Activated CD4-positive, CD25-positive, alpha-beta regulatory T cell treated with anti-CD3 and anti-CD28 coated beads, Interleukin-2, amount 50 U/mL, for 16 hours (primary cell): Measurements from ENCODE around the gene GRIK2.
"Not testable (repeated sequence)": the region's sequence is repeated elsewhere in the genome, so short reads cannot be mapped to it uniquely, and the experiment has no call there.

ENCODE experiments used
- DNase-seq: peaks from one replicate; pipeline ENCODE4 v3.0.0-alpha.2; 2020; ENCODE audit warnings: low read depth, low spot score

GRIK2 gene

DNA sequence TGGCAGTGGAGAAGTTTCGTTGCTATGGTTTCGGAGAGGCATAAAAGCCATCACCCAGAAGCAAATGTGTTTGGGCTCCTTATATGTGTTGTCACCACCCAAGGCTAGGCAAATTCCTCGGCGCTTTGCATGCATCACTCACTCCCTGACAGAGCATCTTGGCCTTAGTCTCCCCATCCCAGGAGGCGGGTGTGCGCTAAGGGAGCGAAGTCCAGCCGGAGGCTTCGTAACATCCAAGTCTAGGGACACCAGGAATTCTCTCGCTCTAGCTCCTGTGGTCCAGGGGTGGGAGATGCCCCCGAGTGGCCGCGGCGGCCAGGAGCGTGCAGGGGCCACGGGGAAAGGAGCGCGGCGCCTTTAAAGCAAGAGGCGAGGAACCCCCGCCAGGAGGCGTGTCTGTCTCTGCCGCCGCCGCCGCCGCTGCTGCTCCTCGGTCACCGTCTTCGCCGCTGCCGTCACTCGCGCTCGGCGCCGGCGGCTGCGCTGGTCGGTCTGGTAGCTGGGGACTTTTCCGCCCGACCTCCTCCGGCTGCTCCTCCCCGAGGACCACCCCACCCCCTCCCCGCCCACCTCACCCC is at the start of gene GRIK2:
GRIK2 (plus strand) TSS at position 458 of the 578 bp plus-strand sequence.
- no peak for DNase-seq

DNA sequence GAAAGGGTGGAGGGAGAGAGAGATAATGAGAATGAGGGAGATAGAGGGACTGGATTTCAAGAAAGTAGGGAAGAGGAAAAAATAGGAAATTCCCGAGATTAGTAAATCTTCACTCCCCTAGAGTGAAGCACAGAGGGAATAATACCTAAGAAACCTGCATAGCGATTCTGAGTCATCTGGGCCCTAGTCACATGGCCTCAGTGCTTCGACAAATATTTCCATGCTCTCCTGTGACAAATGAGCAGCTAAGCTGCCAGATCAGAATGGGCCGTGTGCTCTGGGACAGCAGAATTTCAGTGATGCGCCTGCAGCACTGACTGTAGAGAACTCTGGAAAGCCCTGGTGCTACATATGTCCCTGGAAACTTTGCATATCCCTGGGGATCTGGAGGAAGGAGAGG is 48.6 kb upstream of the GRIK2 start:
- no peak for DNase-seq

DNA sequence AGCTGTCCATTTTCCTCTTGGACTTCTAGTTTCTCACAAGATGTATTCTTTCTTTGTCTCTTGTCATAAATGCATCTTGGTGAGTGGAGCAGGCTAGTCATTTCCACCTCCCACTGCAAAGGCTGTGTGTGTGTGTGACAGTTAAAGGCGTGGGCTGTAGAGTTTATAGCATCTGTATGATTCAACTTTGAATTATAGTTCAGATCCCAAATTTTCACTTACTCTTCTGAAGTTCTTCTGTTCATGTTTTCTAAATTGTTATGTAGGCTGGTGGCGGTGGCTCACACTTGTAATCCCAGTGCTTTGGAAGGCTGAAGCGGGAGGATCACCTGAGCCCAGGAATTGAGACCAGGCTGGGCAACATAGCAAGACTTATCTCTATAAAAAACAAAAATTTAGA is 44.7 kb upstream of the GRIK2 start:
- no peak for DNase-seq

DNA sequence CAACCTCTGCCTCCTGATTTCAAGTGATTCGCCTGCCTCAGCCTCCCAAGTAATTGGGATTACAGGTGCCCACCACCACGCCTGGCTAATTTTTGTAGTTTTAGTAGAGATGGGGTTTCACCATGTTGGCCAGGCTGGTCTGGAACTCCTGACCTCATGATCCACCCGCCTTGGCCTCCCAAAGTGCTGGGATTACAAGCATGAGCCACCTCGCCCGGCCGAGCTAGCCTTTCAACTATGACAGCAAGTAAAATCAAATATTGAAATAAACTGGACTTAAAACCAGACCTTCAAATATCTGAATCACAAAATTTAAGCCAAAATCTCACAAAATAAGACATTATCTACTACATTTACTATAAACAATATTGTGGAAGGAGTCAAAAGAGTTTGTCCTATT is 42.9 kb upstream of the GRIK2 start:
- DNase-seq, result not testable (repeated sequence)

DNA sequence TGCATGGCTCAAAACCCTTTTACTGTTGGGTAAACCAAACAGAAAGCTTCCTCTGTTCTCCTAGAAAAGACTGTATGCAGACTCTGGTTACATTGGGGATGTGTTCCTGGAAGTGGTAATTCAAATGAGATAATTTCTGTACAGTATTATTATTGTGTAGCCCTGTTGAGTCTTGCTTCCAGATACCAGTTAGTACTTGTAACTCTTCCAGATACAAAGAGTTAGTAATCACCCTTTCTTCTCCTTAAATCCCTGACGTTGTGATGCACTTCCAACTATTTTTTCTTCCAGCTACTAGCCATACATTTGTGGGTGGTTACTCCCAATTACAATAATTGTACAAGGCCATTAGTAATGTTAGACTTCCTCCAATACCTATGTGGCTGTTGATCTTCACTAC is 42.3 kb upstream of the GRIK2 start:
- DNase-seq, result no peak

DNA sequence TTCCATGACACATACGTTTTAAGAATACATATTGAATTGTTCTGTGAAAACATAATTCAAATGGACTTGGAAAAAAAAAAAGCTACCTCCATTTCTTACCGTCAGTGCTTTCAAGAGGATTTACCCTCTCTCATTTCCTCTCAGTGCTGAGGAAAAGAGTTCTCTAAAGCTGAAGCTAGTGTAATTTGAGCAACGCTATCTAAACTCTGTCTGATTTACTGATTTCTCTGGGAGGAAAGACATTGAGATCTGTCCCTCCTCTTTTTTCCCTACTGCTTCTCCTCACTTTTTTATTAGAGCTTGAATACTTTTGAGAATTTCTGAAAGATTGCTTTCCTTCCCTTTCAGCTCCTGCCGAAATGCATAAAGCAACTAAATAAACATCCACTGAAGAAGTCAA is 41.2 kb upstream of the GRIK2 start:
- no peak for DNase-seq

DNA sequence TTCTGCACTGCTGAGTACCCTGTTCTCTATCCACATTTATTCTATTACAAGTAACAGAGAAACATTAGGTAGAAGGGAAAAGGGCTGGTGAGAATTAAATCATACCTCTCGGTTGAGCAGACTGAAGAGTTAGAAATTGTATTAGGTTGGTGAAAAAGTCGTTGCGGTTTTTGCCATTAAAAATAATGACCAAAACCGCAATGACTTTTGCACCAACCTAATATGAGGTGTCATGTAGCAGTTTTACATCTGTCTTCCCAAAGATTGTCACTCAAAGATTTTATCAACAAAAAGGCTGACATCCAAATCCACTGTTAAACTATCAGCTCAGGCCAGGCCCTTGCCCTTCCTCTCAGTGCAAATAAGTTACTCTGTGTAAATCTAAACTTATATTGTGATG is 28.3 kb upstream of the GRIK2 start:
- DNase-seq, result no peak

DNA sequence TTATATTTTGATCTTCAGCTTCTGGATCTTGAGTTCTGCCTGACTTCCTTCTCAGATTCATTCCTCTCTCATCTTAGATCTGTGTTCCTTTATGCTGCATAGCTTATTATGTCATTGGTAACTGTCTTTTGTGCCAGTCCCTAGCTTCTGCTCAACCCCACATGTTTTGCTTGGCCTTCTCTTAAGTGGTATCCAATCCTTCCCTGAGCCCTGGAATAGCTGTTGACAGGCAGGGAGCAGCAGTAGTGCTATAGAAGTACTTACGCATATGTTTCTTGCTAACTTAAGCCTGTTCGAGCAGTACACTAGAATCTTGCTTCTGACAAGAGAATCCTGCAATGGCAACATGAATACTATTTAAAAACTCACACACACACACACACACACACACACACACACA is 13.6 kb upstream of the GRIK2 start:
- no peak for DNase-seq

DNA sequence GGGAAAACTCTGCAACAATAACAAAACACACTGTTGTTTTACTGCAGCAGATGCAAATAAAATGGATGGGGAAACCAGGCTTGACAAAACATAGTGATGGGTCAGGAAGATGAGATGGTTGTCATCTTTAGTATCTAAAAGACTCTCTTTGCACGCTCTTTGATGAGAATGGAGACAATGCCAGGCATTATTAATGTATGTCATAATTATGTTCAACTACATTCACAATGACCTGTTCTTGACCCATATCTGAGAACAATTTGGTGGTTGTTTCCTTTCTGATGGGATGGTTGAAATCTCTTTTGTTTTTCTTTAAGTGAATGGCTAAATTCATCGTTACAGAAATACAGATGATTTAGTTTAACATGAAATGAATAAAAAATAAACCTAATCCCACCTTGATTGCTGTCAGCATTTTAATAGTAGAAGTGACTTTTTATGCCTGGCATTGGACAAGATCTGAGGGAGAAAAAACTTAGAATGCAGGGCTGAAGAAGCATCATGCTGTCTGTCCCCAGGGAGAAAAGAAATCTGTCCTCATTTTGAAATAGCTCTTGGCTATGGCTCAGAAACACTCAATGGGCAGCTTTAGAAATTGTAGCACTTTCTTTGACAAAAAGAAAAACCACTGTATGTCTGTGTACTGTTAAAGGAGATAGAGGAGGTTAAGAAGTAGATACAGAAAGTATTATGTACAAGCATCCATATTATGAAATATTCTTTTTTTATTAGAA is 12.4 kb upstream of the GRIK2 start:
- DNase-seq, result no peak

DNA sequence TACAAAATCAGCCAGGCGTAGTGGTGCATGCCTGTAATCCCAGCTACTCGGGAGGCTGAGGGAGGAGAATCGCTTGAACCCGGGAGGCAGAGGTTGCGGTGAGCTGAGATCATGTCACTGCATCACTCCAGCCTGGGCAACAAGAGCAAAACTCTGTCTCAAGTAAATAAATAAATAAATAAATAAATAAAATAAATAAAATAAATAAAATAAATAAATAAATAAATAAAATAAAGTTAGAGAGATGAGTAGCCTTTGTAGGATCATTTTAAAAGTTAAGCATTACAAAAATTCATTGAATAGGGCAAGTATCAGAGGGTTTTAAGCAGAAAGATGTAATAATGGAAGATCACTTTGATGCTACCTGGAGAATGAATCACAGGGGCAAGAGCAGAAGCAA is 9.8 kb upstream of the GRIK2 start:
- DNase-seq, result not testable (repeated sequence)

DNA sequence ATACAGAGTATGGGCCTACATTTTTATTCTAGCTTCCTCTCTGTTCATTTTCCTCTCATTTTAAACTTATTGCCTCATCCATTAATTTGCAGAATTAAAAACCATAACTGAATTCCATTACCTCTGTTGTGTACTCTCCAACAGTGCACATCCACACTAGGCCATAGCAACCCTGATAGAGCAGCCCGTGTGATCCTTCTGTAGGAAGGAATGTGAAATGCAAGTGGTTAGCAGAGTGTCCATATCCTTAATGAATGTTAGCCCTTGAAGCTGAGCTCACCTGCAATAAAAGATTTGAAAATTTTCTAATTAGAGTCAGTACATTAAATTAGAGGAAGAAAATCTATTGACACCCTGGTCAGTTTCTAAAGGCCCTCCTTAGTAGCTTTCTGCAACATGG is 6.5 kb upstream of the GRIK2 start:
- DNase-seq, result no peak

DNA sequence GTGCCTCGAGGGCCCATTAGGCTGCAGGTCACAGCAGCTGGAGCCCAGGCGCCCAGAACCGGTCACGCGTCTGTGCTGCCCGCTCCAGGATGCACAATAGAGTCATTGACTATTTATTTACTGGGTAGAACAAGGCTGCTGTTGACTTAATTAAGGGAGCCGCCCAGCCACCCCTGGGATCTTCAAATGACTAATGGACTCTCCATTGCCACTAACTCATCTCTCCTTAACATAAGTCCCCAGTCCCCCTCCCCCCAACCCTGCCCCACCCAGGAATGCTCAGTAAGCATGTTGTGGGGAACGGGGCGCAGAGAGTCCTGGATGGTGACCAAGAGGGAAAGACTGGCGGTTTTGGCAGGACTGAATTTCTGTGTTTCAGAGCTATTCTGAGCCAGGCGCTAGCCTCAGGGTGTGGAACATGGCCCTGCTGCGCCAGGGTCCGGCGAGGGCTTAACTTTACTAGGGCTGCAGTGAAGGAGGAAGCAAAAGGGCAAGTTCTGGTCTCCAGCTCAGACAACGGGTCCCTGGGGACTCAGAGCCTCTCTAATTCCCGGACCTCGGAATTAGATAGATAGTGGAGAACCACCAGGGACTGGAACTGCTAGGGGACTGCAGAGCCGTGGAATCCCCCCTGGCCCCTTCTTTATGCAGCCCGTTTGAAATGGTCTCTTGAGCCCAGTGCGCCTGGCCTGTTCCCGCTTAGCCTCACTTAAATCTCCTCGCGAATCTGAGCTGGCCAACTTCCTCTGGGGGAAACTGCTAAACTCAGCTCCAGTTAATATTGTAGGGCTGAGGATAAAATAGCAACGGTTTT is 1.5 kb upstream of the GRIK2 start:
- DNase-seq, result no peak

DNA sequence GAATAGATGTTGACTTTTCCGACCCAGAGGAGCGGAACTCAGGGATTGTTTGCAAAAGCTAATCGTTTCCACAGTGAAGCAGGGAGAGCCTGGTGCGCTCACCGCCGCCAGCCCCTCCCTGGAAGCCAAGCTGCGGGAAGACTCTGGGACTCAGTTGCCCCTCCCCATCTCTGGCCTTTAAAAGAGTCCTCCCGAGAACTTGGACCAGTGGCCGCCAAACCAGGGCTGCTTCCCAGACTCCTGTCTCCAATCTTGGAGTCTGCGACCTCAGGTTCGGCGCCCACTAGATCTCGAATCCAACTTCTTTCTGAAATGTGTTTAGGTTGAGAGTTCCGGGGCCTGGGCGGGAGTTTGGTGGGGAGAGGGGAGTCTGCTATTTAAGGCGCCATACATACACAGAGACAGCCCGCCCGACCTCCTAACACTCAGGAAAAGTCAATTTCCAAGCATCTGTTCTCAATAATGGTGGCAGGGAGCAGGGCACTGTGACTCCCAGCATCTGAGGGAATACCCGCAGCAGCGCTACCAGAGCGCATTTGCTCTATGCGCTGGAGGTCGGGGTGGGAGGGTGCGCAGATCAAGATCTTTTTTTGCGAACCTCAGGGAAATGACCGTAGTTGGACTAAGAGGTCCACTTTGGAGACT is 800 bp upstream of the GRIK2 start:
- DNase-seq, result no peak

DNA sequence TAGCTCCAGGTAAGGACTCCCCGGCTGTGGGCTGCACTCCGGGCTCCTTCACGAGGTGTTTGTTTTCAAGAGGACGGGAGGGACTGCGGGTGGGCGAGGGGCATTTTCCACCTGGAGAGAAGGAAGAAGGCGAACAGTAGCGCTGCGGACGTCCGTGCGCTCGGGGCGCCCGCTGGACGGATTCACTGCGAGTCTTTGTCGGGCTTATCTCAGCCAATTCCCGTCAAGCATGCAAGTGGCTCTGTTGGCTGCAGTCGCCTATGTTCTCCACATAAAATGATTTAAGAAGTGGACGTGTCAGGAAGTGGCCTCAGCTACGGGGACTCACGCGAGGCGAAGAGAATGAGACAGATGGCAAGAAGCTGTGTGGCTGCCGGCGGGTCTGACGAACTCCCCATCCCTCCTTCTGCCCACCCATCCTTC is 332 bp downstream of the GRIK2 start:
- DNase-seq, result no peak

DNA sequence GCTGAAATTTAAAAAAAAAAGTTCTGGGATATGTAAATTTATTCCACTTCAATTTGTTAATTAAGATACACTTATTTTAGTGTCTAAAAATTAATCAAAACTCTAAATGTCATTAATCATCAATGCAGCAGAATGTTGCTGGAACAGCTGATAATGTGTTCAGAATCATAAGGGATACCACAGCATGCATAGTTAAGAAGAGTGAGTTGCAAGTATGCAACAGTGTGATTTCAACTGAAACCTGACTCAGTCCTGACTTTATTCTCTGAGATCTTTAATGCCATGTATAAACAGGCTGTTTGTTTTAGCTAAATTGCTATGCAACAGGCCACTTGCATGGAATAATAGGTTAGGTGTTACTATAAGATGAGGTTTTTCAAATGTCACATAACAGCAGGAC is 1.4 kb downstream of the GRIK2 start:
- no peak for DNase-seq

DNA sequence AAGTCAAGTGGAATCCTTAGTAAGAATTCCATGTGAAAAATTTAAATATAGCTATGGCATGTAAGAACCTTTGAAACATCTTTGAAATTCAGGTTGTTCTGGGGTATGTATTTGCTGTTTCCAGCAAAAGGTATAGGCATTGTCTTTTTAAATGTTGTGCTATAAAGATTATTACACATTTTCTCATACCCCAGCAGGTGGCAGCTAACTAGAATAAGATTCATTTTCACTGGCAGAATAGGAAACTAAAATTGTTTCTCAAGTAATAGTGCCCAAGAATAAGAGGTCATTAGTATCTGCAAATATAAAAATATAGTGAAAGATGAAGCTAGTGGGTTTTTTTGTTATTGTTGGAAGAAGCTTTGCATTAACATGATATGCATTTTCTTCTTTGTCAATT is 1.8 kb downstream of the GRIK2 start:
- no peak for DNase-seq

DNA sequence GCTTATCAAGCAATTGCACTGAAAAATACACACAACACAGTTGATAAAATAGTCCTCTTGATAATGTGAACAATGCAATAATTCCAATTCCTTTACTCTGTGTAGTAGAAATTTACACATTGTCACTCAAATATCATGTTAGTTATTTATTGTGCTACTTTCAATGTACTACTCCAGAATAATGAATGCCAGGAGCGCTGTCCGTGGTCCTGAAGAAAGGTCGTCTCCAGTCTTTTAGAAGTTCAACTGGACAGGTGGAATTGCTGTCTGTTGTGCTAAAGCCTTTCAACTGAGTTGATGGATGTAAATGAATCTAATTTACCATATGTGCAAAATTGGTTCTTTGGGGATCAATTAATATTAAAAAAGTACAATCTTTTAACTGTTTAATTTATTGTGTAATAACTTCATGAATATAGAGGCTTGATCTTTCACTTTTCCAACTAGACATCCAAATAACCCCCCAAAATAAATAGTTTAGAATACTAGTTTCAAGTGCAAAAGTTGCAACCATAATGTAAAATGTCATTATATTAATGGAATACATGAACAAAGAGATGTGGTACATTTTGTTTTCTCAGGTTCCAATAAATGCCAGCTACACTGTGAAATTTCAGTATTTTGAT is 3.2 kb downstream of the GRIK2 start:
- DNase-seq, result no peak

DNA sequence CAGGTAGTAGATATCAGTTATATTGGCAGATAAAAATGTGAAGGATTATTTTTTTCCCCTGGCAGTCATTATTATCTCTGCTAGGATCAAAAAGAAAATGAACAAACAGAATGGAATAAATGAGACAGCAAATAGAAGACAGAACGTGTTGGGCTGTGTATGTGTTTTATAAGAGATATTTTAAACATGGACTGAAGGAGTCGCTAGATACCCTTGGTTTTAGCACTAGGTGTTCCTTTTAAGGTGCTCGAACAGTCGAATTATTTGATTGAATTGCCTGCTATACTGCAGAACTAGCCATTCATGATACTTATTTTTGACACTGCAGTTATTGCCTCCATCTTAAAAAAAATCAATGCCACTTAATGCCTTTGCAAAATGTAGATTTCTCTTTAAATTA is 3.7 kb downstream of the GRIK2 start:
- DNase-seq, result no peak

DNA sequence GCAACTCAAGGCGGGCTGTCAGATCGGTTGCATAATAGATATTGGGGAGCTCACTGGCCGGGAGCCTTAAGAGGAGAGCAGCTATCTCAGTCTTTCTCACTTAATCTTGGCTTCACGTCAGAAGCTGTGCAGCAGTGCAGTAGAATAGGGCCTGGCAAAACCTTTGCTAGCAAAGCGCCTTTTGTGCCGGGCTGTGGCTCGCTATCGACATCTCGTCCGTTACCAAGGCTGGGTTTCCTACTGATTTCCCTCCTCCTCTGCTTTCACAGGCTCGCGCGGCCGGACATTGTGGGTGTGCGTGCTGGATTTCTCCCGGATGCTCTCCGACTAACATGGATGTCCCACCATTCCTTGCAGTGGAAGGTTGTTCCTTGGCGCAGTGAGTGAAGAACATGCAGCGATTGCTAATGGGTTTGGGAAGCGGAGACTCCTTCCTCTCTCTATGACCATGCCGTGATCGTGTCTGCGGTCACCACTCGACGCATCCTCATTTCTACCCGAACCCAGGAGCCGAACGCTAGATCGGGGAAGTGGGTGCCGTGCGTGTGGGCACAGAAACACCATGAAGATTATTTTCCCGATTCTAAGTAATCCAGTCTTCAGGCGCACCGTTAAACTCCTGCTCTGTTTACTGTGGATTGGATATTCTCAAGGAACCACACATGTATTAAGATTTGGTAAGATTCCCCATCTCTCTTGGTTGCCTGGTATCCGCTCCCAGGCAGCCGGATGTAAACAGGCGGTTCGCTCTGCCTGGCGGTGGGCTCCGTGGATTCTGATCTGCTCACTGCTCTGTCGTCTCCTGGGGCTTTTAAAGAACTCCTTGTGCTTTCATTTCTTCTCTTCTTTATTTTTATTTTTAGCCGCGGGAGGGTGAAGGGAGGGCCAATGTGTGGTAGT is 5.5 kb downstream of the GRIK2 start:
- DNase-seq, result no peak

DNA sequence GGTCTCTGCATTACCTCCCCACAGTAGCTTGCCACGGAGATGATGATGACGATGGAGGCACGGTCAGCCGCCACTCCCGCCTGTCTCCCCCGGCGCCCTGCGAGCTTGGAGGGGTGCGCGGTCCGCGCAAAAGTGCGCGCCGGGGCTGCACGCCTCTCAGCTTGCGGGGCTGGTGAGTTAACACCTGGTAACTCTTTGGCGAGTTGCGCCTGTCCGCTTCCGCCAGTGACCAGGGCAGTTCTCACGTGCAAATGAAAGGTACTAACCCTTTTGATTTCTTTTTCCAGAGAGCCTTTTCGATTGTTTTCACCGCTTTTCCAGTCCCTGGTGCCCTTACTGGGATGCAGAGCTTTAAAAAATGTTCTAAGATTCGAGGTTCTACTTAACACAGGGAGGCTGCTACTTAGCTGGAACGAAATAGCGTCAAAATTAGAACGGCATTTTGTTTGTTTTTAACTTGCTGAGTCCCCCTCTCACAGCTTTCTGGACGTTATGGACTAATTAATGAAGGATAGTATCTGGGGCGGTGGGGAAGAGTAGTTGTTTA is 6.2 kb downstream of the GRIK2 start:
- no peak for DNase-seq
